ENCODE results near the gene CSN2. TPM values are rescaled to one million over a fixed set of nuclear protein-coding genes. Genes with fewer than 3 reads are reported as not detected.

CSN2 gene
- total and polyA plus RNA-seq, 4 donors, result not detected

DNA sequence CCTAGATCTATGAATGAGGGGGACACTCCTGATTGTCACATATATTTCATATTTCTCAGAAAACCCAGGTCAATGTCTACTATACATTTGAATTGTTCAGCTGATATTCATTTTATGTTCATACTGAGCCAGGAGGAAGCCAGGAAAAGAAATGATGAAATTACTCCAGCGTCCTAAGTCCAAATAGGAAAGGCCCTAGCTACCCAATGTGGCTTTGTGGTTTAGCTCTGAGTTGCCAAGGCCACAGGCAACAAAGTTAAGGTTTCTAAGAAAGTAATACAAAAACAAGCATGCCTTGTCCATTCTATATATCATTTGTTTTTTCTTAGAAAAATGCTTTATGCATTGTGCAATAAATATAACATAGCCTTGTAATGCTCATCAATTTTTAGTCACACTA, 4.5 kb upstream of the CSN2 start:
- ATAC-seq (ENCODE audit: insufficient read depth, low FRiP score), result no peak
- Histone ChIP-seq H3K27ac (ENCODE audit: low read depth in 1 of 2, low read length in 1 of 2) (no peak overlapping the region), H3K4me3 (no peak overlapping the region), H3K9me3 (ENCODE audit: control insufficient read depth in 4 of 4, insufficient read depth in 3 of 4, low read length in 3 of 4) (no peaks in the 10 kb centered on the region), H3K36me3 (ENCODE audit: control insufficient read depth in 4 of 4, insufficient read depth in 4 of 4, low read length in 4 of 4) (no peaks in the 10 kb centered on the region), H3K4me1 (ENCODE audit: control insufficient read depth in 5 of 5, insufficient read depth in 5 of 5, low read length in 5 of 5) (no peaks in the 10 kb centered on the region), H3K9ac (ENCODE audit: insufficient read depth in 1 of 2, low read length in 2 of 2) (no peak overlapping the region), H3K27me3 (ENCODE audit: control insufficient read depth in 3 of 3, insufficient read depth in 3 of 3, low read length in 2 of 3) (no peaks in the 10 kb centered on the region)
- DNase-seq, result no peak
- TF ChIP-seq, protein P1, sequence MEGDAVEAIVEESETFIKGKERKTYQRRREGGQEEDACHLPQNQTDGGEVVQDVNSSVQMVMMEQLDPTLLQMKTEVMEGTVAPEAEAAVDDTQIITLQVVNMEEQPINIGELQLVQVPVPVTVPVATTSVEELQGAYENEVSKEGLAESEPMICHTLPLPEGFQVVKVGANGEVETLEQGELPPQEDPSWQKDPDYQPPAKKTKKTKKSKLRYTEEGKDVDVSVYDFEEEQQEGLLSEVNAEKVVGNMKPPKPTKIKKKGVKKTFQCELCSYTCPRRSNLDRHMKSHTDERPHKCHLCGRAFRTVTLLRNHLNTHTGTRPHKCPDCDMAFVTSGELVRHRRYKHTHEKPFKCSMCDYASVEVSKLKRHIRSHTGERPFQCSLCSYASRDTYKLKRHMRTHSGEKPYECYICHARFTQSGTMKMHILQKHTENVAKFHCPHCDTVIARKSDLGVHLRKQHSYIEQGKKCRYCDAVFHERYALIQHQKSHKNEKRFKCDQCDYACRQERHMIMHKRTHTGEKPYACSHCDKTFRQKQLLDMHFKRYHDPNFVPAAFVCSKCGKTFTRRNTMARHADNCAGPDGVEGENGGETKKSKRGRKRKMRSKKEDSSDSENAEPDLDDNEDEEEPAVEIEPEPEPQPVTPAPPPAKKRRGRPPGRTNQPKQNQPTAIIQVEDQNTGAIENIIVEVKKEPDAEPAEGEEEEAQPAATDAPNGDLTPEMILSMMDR (IDR thresholded peaks at IDR 0.05; ENCODE audit: control extremely low read depth, extremely low read depth), result no peak
- 23 to 46% methylated on average over 1 of the region's 1 CpG for WGBS, 2 donors

DNA sequence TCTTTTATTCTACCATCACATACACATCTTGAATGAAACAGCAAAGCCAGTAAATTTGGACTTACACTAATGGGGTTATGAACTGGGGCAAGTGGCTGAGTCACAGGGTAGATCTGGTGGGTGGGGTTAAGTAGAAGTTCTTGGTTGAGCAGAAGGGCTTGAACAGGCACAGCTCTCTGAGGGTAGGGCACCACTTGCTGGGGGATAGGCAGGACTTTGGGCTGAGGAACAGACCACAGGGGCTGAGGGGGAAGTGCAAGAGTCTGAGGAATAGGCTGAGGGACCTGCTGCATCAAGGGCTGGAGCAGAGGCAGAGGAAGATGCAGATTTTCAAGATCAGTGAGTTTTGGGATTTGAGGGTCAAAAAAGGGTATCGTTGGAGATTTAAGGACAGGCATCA, 8.3 kb downstream of the CSN2 start:
- no peaks in the 10 kb centered on the region for H3K9me3 ChIP-seq (ENCODE audit: control insufficient read depth in 4 of 4, insufficient read depth in 3 of 4, low read length in 3 of 4)
- no peak overlapping the region for H3K4me3 ChIP-seq
- DNase-seq (no peak), ATAC-seq (ENCODE audit: insufficient read depth, low FRiP score) (no peak)
- H3K27me3 ChIP-seq (ENCODE audit: control insufficient read depth in 3 of 3, insufficient read depth in 3 of 3, low read length in 2 of 3), result no peaks in the 10 kb centered on the region
- H3K4me1 ChIP-seq (ENCODE audit: control insufficient read depth in 5 of 5, insufficient read depth in 5 of 5, low read length in 5 of 5), result no peaks in the 10 kb centered on the region
- 93 to 96% methylated on average over 1 of the region's 1 CpG for WGBS, 2 donors
- H3K9ac ChIP-seq (ENCODE audit: insufficient read depth in 1 of 2, low read length in 2 of 2), result no peak overlapping the region
- H3K27ac ChIP-seq (ENCODE audit: low read depth in 1 of 2, low read length in 1 of 2), result no peak overlapping the region
- no peaks in the 10 kb centered on the region for H3K36me3 ChIP-seq (ENCODE audit: control insufficient read depth in 4 of 4, insufficient read depth in 4 of 4, low read length in 4 of 4)
- TF ChIP-seq, protein P1 (IDR thresholded peaks at IDR 0.05; ENCODE audit: control extremely low read depth, extremely low read depth), result no peak

DNA sequence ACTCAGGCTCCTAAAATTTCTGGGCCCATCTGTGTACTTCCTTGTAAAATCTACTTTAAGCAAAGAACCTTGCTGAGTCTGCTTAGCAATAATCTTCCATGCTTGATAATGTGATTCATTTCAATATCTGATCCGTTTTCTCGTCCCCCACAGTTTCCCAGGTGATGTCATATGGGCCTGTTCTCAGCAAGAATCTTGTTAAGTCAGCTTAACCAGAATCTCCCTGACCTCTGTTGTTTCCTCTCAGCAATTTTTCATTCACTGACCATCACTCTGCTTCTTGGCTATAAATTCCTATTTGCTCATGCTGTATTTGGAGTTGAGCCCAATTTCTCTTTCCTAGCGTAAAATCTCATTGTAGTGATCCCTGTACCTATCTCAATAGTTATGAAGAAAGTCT, 13.9 kb downstream of the CSN2 start:
- H3K9ac ChIP-seq (ENCODE audit: insufficient read depth in 1 of 2, low read length in 2 of 2), result no peak overlapping the region
- 74 to 80% methylated on average over 3 of the region's 3 CpGs for WGBS, 2 donors
- H3K4me1 ChIP-seq (ENCODE audit: control insufficient read depth in 5 of 5, insufficient read depth in 5 of 5, low read length in 5 of 5), result no peaks in the 10 kb centered on the region
- no peak overlapping the region for H3K27ac ChIP-seq (ENCODE audit: low read depth in 1 of 2, low read length in 1 of 2)
- no peaks in the 10 kb centered on the region for H3K27me3 ChIP-seq (ENCODE audit: control insufficient read depth in 3 of 3, insufficient read depth in 3 of 3, low read length in 2 of 3)
- ATAC-seq (ENCODE audit: insufficient read depth, low FRiP score) (no peak), DNase-seq (no peak)
- TF ChIP-seq, protein P1 (IDR thresholded peaks at IDR 0.05; ENCODE audit: control extremely low read depth, extremely low read depth), result no peak
- no peaks in the 10 kb centered on the region for H3K36me3 ChIP-seq (ENCODE audit: control insufficient read depth in 4 of 4, insufficient read depth in 4 of 4, low read length in 4 of 4)
- H3K4me3 ChIP-seq, result no peak overlapping the region
- H3K9me3 ChIP-seq (ENCODE audit: control insufficient read depth in 4 of 4, insufficient read depth in 3 of 4, low read length in 3 of 4), result no peaks in the 10 kb centered on the region

DNA sequence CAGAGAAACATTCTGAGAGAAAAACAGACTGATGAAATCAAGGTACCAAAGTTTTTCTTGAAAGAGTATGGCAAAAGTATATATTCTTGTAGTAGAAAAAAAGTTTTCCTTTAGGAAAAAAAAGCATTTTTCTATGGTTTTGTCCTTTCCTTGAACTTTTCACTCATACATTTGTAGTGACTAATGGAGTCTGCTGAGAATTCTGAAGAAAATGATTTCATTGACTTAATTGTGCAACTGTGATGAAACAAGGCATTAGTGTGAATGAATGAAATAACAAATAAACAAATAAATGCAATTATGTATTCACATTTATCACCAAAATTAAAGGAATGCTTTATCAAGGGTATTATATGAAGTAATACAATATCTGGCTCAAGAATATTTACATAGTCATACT, 29.0 kb downstream of the CSN2 start:
- Histone ChIP-seq H3K4me1 (ENCODE audit: control insufficient read depth in 5 of 5, insufficient read depth in 5 of 5, low read length in 5 of 5) (peaks cover 0 to 3% (median 0%) of the 10 kb centered on the region in 5 donors), H3K9me3 (ENCODE audit: control insufficient read depth in 4 of 4, insufficient read depth in 3 of 4, low read length in 3 of 4) (no peaks in the 10 kb centered on the region), H3K27ac (ENCODE audit: low read depth in 1 of 2, low read length in 1 of 2) (no peak overlapping the region), H3K9ac (ENCODE audit: insufficient read depth in 1 of 2, low read length in 2 of 2) (no peak overlapping the region), H3K4me3 (no peak overlapping the region), H3K36me3 (ENCODE audit: control insufficient read depth in 4 of 4, insufficient read depth in 4 of 4, low read length in 4 of 4) (no peaks in the 10 kb centered on the region), H3K27me3 (ENCODE audit: control insufficient read depth in 3 of 3, insufficient read depth in 3 of 3, low read length in 2 of 3) (no peaks in the 10 kb centered on the region)
- DNase-seq, result no peak
- no peak for ATAC-seq (ENCODE audit: insufficient read depth, low FRiP score)
- TF ChIP-seq, protein P1 (IDR thresholded peaks at IDR 0.05; ENCODE audit: control extremely low read depth, extremely low read depth), result no peak

Measured in lung (tissue), 12 donors.